Right lobe of liver (tissue), 4 donors: ENCODE results near the gene CUX1.

Experiments
- CTCF ChIP-seq, 4 donors: fragments of 200-600 bp in 3 of 4; fragments of 450-650 bp in 1 of 4; IDR thresholded peaks; one replicate each; pipeline versions ENCODE4 v1.5.1 to v1.8.0; 2016 to 2022; ENCODE audit warnings: antibody characterized with exemption in 4 of 4, mild to moderate bottlenecking in 2 of 4
- POLR2A ChIP-seq: fragments of 450-650 bp; IDR thresholded peaks from one replicate; pipeline ENCODE4 v1.6.1; 2017; ENCODE audit warnings: antibody characterized with exemption, mild to moderate bottlenecking
- donor health status: DM: no; HTN: no; CAD: no.
- donor health status: DM: no; HTN: no; CAD: no.
- donor health status: DM: no; HTN: yes; CAD: no.

- TF ChIP-seq CTCF (IDR thresholded peaks at IDR 0.05) (no peak), POLR2A (no peak)
Observed at GRCh38 chr7:102275123-102275703, 457.8 kb downstream of the CUX1 start.
